Measurements from ENCODE around the gene BGN. TPM values are rescaled to one million over a fixed set of nuclear protein-coding genes. Genes with fewer than 3 reads are reported as not detected.

BGN gene
- total RNA-seq, 2 donors from 2014 or later, result 16.9 to 174 TPM

DNA sequence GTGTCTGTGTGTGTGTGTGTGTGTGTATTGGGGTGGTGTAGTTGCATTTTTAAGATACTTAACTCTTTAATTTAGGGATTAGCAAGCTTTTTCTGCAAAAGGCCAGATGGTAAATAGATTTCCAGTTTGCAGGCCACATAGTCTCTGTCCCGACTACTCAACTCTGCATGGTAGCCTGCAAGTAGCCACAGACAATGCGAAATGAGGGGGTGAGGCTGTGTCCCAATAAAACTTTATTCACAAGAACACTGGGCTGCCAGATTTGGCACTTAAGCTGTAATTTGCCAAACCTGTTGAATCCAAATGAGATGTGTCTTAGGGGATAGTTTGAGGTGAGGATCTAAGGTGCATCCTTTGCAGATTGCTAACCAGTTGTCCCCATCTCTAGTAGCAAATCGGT lies 29.5 kb downstream of the BGN start:
- 100% methylated on average over 2 of the region's 3 CpGs for WGBS
- no peaks in the 10 kb centered on the region for H3K9me3 ChIP-seq
- no peaks in the 10 kb centered on the region for H3K36me3 ChIP-seq
- H3K4me3 ChIP-seq, result no peak overlapping the region
- H3K4me1 ChIP-seq (replicated peaks), result no peaks in the 10 kb centered on the region
- DNase-seq (ENCODE audit: low spot score), result no peak
- H3K27me3 ChIP-seq (replicated peaks; ENCODE audit: insufficient read depth), result no peaks in the 10 kb centered on the region
- intact Hi-C loops (cut with DNase I), result no loop called here
- TF ChIP-seq POLR2A (IDR thresholded peaks at IDR 0.05), result no peak
- TF ChIP-seq, protein P1, sequence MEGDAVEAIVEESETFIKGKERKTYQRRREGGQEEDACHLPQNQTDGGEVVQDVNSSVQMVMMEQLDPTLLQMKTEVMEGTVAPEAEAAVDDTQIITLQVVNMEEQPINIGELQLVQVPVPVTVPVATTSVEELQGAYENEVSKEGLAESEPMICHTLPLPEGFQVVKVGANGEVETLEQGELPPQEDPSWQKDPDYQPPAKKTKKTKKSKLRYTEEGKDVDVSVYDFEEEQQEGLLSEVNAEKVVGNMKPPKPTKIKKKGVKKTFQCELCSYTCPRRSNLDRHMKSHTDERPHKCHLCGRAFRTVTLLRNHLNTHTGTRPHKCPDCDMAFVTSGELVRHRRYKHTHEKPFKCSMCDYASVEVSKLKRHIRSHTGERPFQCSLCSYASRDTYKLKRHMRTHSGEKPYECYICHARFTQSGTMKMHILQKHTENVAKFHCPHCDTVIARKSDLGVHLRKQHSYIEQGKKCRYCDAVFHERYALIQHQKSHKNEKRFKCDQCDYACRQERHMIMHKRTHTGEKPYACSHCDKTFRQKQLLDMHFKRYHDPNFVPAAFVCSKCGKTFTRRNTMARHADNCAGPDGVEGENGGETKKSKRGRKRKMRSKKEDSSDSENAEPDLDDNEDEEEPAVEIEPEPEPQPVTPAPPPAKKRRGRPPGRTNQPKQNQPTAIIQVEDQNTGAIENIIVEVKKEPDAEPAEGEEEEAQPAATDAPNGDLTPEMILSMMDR (IDR thresholded peaks at IDR 0.05), result no peak
- no peak for TF ChIP-seq POLR2AphosphoS5 (IDR thresholded peaks at IDR 0.05)
- H3K27ac ChIP-seq, result no peak overlapping the region

DNA sequence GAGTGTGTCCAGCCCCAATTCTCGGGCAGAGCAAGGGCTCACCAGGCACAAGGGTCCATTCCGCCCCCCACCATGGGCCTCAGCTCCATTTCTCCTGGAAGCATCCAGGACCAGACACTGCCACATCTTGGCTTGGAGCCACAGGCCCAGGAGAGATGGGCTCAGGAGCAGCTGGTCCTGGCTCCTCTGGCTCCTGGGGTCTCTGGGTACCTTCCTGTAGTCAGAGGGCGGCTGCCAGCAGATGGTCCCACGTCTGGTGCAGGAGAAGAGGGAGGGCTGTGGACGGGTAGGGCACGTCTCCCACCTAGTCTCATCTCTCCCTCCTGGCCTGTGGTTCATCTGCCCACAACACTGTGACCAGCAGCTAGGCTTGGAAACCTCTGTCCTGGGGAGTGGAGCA lies 30.7 kb downstream of the BGN start:
- Histone ChIP-seq H3K27ac (no peak overlapping the region), H3K4me1 (replicated peaks) (no peaks in the 10 kb centered on the region), H3K36me3 (no peaks in the 10 kb centered on the region), H3K27me3 (replicated peaks; ENCODE audit: insufficient read depth) (no peaks in the 10 kb centered on the region), H3K4me3 (no peak overlapping the region), H3K9me3 (no peaks in the 10 kb centered on the region)
- DNase-seq (ENCODE audit: low spot score), result no peak
- 100% methylated on average over 1 of the region's 6 CpGs for WGBS
- intact Hi-C loops (cut with DNase I), result no loop called here
- TF ChIP-seq POLR2AphosphoS5 (IDR thresholded peaks at IDR 0.05) (no peak), POLR2A (IDR thresholded peaks at IDR 0.05) (no peak)
- TF ChIP-seq, protein P1 (IDR thresholded peaks at IDR 0.05), result no peak

DNA sequence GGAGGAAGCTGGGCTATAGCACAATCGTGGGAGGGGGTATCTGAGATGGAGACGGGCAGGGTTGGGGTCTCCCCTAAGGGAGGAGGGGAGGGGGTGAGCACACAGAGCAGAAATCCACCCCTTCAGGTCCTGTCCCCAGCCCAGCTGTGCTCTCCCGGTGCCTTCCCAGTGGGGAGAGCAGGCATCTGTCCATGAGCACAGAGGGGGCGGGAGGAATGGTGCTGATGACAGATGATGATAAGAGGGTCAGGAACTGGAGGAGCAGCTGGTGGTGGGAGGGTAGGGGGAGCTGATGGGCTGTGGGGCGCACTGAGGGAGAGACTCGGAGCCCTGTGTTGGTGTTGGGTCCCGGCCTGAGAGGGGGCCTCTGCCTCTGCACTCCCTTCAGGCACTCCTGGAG lies 31.3 kb downstream of the BGN start:
- WGBS, result 49% methylated on average over 6 of the region's 7 CpGs
- intact Hi-C loops (cut with DNase I), result no loop called here
- Histone ChIP-seq H3K27ac (no peak overlapping the region), H3K4me3 (no peak overlapping the region), H3K9me3 (no peaks in the 10 kb centered on the region), H3K27me3 (replicated peaks; ENCODE audit: insufficient read depth) (no peaks in the 10 kb centered on the region), H3K36me3 (no peaks in the 10 kb centered on the region), H3K4me1 (replicated peaks) (no peaks in the 10 kb centered on the region)
- TF ChIP-seq POLR2A (IDR thresholded peaks at IDR 0.05), result no peak
- TF ChIP-seq, protein P1 (IDR thresholded peaks at IDR 0.05), result no peak
- no peak for DNase-seq (ENCODE audit: low spot score)

DNA sequence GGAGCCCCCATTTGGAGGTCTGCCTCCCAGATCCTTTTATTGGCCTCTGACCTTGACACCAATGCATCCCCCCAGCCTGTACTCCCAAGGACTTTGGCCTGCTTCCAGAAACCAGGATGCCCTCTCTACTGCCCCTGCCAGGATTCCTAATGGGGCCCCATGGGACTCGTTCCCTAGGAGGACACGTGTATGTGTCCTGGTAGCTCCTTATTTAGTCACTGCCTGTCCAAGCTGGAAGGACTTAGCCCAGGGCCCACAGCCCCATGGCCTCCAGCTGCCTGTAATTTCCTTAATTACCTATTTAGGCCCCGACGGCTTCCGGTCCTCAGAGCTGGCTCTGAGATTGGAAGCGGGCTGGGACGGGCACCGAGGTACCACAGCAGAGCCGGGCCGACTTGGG lies 32.0 kb downstream of the BGN start:
- TF ChIP-seq POLR2A (IDR thresholded peaks at IDR 0.05) (no peak), POLR2AphosphoS5 (IDR thresholded peaks at IDR 0.05) (no peak)
- TF ChIP-seq, protein P1 (IDR thresholded peaks at IDR 0.05), result no peak
- intact Hi-C loops (cut with DNase I), result no loop called here

DNA sequence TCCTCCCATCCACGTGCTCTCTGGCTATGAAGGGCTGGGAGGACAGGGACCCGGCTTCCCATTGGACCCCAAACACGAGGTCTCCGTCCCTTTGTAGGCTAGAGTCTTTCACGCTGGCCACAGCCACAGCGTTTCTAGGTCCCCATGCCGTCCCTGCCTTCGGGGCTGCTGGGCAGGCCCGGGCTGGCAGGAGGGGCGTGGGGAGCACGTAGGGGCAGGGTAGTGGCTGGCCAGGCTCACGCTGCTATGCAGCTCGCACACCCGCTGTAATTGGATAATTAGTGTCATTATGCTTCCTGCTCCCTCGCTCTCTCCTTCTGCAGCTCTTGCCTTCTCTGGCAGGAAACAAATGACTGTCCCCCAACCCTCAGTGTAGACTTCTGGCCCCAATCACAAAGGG lies 32.4 kb downstream of the BGN start:
- Histone ChIP-seq H3K4me1 (replicated peaks) (no peaks in the 10 kb centered on the region), H3K4me3 (no peak overlapping the region), H3K9me3 (no peaks in the 10 kb centered on the region), H3K36me3 (no peaks in the 10 kb centered on the region), H3K27ac (no peak overlapping the region), H3K27me3 (replicated peaks; ENCODE audit: insufficient read depth) (no peaks in the 10 kb centered on the region)
- TF ChIP-seq, protein P1 (IDR thresholded peaks at IDR 0.05), result no peak
- TF ChIP-seq POLR2AphosphoS5 (IDR thresholded peaks at IDR 0.05), result no peak
- TF ChIP-seq POLR2A (IDR thresholded peaks at IDR 0.05), result no peak
- DNase-seq (ENCODE audit: low spot score), result no peak
- intact Hi-C loops (cut with DNase I), result no loop called here
- 41% methylated on average over 6 of the region's 15 CpGs for WGBS

More for the DNA sequence above, 32.0 kb downstream of the BGN start:
- no peaks in the 10 kb centered on the region for H3K36me3 ChIP-seq
- H3K27me3 ChIP-seq (replicated peaks; ENCODE audit: insufficient read depth), result no peaks in the 10 kb centered on the region
- no peak for DNase-seq (ENCODE audit: low spot score)
- H3K9me3 ChIP-seq, result no peaks in the 10 kb centered on the region
- 55% methylated on average over 10 of the region's 10 CpGs for WGBS
- H3K4me1 ChIP-seq (replicated peaks), result no peaks in the 10 kb centered on the region
- no peak overlapping the region for H3K4me3 ChIP-seq
- no peak overlapping the region for H3K27ac ChIP-seq

All from prostate gland (tissue), 2 donors.